GM20000 (cell line): ENCODE measurements around the gene NLGN1.

ENCODE experiments used
- DNase-seq: peaks from one replicate; pipeline ENCODE4 v3.0.0; 2012; ENCODE audit warnings: low spot score
- TF ChIP-seq, protein P1 (sequence below): IDR thresholded peaks from 2 replicates; pipeline ENCODE4 v1.5.1; 2012; ENCODE audit warnings: mild to moderate bottlenecking, control low read depth; ENCODE audit errors: extremely low read depth, missing control alignments

NLGN1 gene

DNA sequence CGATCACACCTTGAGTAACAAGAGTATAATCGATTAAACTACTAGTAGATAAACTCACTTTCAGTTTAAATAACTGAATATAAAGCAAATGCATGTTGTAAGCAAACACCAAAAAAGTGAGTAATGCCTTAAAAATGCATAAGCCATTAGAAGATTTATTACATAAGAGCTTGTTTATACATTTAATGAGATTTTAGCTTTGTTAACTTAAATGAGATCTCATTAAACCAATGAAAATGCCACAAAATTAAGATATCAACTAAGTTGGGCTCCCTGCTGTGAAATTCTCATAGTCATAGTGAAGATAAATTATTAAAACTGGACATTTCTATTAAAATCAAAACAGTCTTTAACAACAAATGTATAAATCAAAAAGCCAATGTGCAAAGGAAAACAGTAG lies 701.2 kb downstream of the NLGN1 start:
- DNase-seq = no peak

GRCh38 chr3:174099724-174100123 lies 702.2 kb downstream of the NLGN1 start:
- DNase-seq = no peak

More for the DNA sequence above, 701.2 kb downstream of the NLGN1 start:
- TF ChIP-seq, protein P1, sequence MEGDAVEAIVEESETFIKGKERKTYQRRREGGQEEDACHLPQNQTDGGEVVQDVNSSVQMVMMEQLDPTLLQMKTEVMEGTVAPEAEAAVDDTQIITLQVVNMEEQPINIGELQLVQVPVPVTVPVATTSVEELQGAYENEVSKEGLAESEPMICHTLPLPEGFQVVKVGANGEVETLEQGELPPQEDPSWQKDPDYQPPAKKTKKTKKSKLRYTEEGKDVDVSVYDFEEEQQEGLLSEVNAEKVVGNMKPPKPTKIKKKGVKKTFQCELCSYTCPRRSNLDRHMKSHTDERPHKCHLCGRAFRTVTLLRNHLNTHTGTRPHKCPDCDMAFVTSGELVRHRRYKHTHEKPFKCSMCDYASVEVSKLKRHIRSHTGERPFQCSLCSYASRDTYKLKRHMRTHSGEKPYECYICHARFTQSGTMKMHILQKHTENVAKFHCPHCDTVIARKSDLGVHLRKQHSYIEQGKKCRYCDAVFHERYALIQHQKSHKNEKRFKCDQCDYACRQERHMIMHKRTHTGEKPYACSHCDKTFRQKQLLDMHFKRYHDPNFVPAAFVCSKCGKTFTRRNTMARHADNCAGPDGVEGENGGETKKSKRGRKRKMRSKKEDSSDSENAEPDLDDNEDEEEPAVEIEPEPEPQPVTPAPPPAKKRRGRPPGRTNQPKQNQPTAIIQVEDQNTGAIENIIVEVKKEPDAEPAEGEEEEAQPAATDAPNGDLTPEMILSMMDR = no peak

DNA sequence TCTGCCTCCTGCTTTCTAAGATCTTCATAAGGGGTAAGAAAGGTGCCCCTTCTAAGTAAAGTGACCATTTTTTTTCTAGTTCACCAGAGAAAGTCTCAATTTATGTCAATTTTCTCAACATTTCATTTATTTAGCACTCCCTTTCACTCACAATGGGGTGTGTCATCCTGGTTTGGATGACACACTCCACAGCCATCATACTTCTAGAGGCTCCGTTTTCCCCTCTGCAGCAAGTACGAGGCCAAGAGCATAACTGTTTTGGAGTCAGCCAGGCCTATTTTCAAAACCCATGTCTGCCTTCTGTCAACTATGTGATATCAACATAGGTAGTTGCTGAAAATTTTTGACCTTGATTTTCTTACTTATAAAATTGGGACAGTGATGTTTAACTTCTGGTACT lies 703.2 kb downstream of the NLGN1 start:
- TF ChIP-seq, protein P1 = no peak
- no peak for DNase-seq

More at GRCh38 chr3:174099724-174100123, 702.2 kb downstream of the NLGN1 start:
- TF ChIP-seq, protein P1 = no peak

DNA sequence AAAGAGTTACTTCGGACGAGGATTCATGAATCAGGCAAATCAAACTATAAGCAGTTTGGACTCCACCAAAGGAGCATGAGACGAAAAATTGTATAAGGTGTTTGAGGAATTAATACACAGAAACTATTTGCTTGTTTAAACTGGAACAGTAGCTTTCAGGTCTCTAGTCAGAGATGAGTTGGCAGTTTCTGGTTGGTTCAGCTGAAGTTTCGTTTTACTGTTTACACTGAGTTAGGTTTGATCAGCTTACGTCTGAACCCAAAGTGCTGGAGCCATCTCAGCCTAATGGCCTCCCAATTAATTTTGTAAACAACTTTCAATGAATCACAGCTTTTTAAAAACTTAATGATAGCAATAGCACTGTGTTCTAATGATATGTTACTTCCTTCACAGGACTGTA lies 703.7 kb downstream of the NLGN1 start:
- no peak for DNase-seq
- TF ChIP-seq, protein P1 = no peak

DNA sequence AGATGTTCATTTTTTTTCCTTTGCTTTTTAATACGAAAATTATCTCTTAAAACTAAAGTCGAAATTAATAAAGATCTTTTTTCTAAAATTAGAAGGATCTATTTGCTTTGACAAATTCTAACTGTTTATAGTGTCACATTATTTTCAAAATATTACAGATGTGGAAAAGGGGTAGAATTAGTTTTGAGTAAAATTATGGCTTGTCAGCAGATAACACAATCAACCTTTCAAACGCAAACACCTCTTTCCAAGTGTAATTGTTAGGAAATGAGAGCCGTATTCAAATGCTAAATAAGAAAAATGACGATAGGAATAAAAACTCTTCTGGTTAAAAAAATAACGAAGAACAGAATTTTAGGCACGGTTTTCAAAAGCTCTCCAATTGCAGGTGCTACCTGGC lies 704.7 kb downstream of the NLGN1 start:
- TF ChIP-seq, protein P1 = no peak
- DNase-seq = no peak

DNA sequence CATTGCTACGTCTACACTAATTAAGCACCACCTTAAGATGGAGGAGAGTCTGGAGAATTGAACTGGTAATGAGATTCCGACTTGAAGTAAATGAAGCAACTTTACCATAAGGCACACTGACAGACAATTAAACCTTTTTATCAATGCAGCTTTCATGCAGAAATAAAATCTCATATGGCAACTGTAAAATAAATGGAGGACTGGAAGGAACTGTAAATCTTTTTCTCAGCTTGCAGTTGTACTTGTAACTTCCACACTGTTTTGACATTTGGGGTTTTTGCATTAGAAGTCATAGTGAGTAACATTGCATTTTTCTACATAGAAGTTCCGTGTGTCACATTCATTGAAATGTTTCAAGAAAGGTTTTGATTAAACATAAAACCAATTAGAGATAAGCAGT lies 705.3 kb downstream of the NLGN1 start:
- TF ChIP-seq, protein P1 = no peak

DNA sequence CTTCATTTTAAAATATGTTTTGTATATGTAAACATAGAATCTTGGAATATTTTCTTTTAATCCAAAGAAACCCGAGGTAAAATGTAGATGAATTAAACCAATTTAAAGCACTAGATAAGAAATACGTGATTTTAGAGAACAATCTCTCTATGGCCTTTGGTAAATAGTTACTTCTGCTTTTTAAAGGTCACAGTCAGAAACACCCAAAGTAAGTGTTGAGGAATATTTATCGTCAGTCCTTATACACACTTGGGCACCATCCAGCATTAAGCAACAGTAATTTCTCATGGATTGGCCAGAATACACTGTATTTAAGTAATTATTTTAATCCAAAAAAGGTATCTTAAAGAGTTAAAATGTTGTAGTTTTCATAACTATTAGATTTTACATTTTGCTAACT lies 713.2 kb downstream of the NLGN1 start:
- TF ChIP-seq, protein P1 = no peak
- DNase-seq = no peak

More for the DNA sequence above, 705.3 kb downstream of the NLGN1 start:
- no peak for DNase-seq

DNA sequence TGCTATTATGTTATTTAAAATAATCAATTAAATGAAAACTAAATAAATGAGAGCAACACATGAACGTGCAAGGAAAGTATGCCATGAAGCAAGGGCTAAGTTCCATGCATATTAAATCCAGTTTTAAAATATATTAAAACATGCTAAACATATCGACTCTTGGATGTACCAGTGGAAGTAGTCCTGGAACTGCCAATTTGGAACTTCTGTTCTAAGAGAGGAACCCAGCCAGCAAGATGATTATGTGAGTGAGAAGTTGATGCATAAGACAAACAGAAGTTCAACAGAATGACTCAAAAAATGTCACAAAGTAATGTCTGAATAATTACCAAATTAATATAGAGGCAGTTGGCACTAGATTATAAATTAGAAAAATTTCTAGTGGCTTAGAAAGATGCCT lies 714.2 kb downstream of the NLGN1 start:
- TF ChIP-seq, protein P1 = no peak
- no peak for DNase-seq
